Epithelial cell of proximal tubule (primary cell): ENCODE data around the gene CPNE8. TPM values are rescaled to one million over a fixed set of nuclear protein-coding genes. Genes with fewer than 3 reads are reported as not detected.
A peak's percentile ranks its signal among the peaks of the same experiment; 100 is the strongest.

Experiments
- DNase-seq: peaks from one replicate; pipeline ENCODE4 v3.0.0-alpha.2; 2011; ENCODE audit warnings: low read depth
- H3K4me3 ChIP-seq: 2 replicates; pipeline ENCODE4 v1.5.1; 2011; ENCODE audit warnings: low read depth, mild to moderate bottlenecking, low read length
- CTCF ChIP-seq: conservative IDR thresholded peaks from 2 replicates; pipeline ENCODE4 v1.5.1; 2012; ENCODE audit warnings: low read depth, mild to moderate bottlenecking, low read length
- total RNA-seq: library from RNA; depleted of rRNA; stranded (reverse); fragments of >200 nt; gene quantifications from 2 replicates; pipeline ENCODE4 v1.2.3, GENCODE V29; 2015

The CPNE8 gene
- total RNA-seq, 1 donor from 2014 or later = 7.1 TPM

- no peak overlapping the region for H3K4me3 ChIP-seq
- TF ChIP-seq CTCF = no peak
- DNase-seq = no peak
Observed at GRCh38 chr12:38930990-38931389, 25.6 kb upstream of the CPNE8 start.

GRCh38 chr12:38926501-38926900 is 21.1 kb upstream of the CPNE8 start:
- H3K4me3 ChIP-seq = no peak overlapping the region
- TF ChIP-seq CTCF = no peak
- DNase-seq = no peak

- no peak overlapping the region for H3K4me3 ChIP-seq
- TF ChIP-seq CTCF = peak; percentile 89
- no peak for DNase-seq
Observed at GRCh38 chr12:38921025-38921677, 15.8 kb upstream of the CPNE8 start.

- H3K4me3 ChIP-seq = no peak overlapping the region
- no peak for DNase-seq
- no peak for TF ChIP-seq CTCF
Observed at GRCh38 chr12:38919191-38919590, 13.8 kb upstream of the CPNE8 start.

GRCh38 chr12:38915429-38916182 is 10.2 kb upstream of the CPNE8 start:
- no peak for TF ChIP-seq CTCF
- no peak for DNase-seq
- no peak overlapping the region for H3K4me3 ChIP-seq

- no peak for DNase-seq
- no peak overlapping the region for H3K4me3 ChIP-seq
- TF ChIP-seq CTCF = no peak
Observed at GRCh38 chr12:38912116-38912515, 6.7 kb upstream of the CPNE8 start.

GRCh38 chr12:38911611-38912010 is 6.2 kb upstream of the CPNE8 start:
- TF ChIP-seq CTCF = peak; percentile 46

More at GRCh38 chr12:38911611-38912010, 6.2 kb upstream of the CPNE8 start:
- DNase-seq = no peak
- no peak overlapping the region for H3K4me3 ChIP-seq
